ENCODE data around the gene ARG1. TPM values are rescaled to one million over a fixed set of nuclear protein-coding genes. Genes with fewer than 3 reads are reported as not detected.
"Not testable (repeated sequence)": the region's sequence is repeated elsewhere in the genome, so short reads cannot be mapped to it uniquely, and the experiment has no call there.

Gene ARG1
- not detected in 2 replicates for total RNA-seq

- DNase-seq (no peak), ATAC-seq (ENCODE audit: low read depth) (no peak)
- CTCF ChIA-PET: no interaction called here
- H3K27ac Mint-ChIP-seq: no peak within 1 kb of the TSS
- TF ChIP-seq, protein P1, sequence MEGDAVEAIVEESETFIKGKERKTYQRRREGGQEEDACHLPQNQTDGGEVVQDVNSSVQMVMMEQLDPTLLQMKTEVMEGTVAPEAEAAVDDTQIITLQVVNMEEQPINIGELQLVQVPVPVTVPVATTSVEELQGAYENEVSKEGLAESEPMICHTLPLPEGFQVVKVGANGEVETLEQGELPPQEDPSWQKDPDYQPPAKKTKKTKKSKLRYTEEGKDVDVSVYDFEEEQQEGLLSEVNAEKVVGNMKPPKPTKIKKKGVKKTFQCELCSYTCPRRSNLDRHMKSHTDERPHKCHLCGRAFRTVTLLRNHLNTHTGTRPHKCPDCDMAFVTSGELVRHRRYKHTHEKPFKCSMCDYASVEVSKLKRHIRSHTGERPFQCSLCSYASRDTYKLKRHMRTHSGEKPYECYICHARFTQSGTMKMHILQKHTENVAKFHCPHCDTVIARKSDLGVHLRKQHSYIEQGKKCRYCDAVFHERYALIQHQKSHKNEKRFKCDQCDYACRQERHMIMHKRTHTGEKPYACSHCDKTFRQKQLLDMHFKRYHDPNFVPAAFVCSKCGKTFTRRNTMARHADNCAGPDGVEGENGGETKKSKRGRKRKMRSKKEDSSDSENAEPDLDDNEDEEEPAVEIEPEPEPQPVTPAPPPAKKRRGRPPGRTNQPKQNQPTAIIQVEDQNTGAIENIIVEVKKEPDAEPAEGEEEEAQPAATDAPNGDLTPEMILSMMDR (IDR thresholded peaks at IDR 0.05): no peak
- POLR2A ChIA-PET: no interaction called here
- H3K36me3 Mint-ChIP-seq (ENCODE audit: low read depth): peaks cover 44% of the 10 kb centered on the region
- intact Hi-C loops (cut with micrococcal nuclease): no loop called here
- H3K27me3 Mint-ChIP-seq: no peaks in the 10 kb centered on the region
- H3K4me3 Mint-ChIP-seq: no peak within 1 kb of the TSS
- H3K9me3 Mint-ChIP-seq: no peaks in the 10 kb centered on the region
- no peaks in the 10 kb centered on the region for H3K4me1 Mint-ChIP-seq
Observed at GRCh38 chr6:131572686-131573415, at the start of gene ARG1. TSS of gene ARG1 (plus strand) at chr6:131573226. CDS start at chr6:131573283, 57 bp downstream.

DNA sequence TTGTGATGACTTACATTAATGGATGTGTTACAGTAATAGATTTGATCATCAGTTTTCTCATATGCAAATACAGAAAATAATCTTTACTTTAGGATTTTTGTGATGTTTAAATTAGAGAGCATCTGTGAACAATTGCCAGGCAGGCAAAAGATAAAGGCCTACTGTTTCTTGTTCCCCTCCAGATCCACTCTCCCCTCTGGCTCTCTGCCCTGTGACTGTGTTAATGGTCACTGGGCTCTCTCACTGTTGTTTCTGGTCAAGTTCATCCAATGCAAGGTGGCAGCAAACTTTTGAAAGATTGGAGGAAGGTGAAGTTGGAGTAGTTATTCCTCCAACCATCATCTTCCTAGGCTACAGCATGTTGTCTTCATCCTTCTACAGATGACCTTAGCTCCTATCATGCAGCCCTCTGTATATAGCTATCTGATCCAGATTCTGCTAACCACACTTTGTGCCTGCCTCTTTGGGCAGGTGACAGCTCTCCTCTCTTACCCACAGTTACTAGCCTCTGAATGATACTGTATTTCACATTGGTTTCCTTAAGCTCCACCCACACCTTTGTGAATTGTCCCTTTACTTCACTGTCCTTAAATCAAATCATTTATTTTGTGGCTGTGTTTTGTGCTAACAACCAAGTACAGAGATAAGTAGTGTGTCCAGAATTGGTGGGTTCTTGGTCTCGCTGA is 48.9 kb upstream of the ARG1 start:
- H3K36me3 Mint-ChIP-seq (ENCODE audit: low read depth): no peaks in the 10 kb centered on the region
- TF ChIP-seq, protein P1 (IDR thresholded peaks at IDR 0.05): no peak
- ChIA-PET CTCF (interaction anchor here (0.7 to 1.2 kb wide), 2 partner anchors 9 to 10 kb away, joined by 3 read pairs; no protein-coding TSS in a partner anchor), POLR2A (no interaction called here)
- ATAC-seq (ENCODE audit: low read depth): no peak
- no peak overlapping the region for H3K4me3 Mint-ChIP-seq
- H3K27ac Mint-ChIP-seq: no peak overlapping the region
- peaks cover 2% of the 10 kb centered on the region for H3K9me3 Mint-ChIP-seq
- no peaks in the 10 kb centered on the region for H3K4me1 Mint-ChIP-seq
- peaks cover 3% of the 10 kb centered on the region for H3K27me3 Mint-ChIP-seq
- intact Hi-C loops (cut with micrococcal nuclease): no loop called here
- no peak for DNase-seq

DNA sequence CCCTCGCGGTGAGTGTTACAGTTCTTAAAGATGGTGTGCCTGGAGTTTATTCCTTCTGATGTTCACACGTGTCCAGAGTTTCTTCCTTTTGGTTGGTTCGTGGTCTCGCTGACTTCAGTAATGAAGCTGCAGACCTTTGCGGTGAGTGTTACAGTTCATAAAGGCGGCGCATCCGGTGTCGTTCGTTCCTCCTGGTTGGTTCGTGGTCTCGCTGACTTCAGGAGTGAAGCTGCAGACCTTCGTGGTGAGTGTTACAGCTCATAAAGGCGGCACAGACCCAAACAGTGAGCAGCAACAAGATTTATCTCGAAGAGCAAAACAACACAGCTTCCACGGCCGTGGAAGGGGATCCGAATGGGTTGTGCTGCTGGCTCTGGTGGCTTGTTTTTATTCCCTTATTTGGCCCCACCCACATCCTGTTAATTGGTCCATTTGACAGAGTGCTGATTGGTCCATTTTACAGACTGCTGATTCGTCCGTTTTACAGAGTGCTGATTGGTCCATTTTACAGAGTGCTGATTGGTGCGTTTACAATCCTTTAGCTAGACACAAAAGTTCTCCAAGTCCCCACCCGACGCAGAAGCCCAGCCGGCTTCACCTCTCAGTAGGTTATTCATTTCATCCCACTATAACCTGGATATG is 48.2 kb upstream of the ARG1 start:
- H3K27me3 Mint-ChIP-seq: no peaks in the 10 kb centered on the region
- CTCF ChIA-PET: interaction anchor here (0.7 to 1.2 kb wide), 2 partner anchors 8 to 9 kb away, joined by 3 read pairs; no protein-coding TSS in a partner anchor
- no peak for ATAC-seq (ENCODE audit: low read depth)
- POLR2A ChIA-PET: no interaction called here
- no peak overlapping the region for H3K27ac Mint-ChIP-seq
- intact Hi-C loops (cut with micrococcal nuclease): no loop called here
- H3K36me3 Mint-ChIP-seq (ENCODE audit: low read depth): no peaks in the 10 kb centered on the region
- no peak overlapping the region for H3K4me3 Mint-ChIP-seq
- DNase-seq: no peak
- H3K4me1 Mint-ChIP-seq: no peaks in the 10 kb centered on the region
- peaks cover 2% of the 10 kb centered on the region for H3K9me3 Mint-ChIP-seq
- TF ChIP-seq, protein P1 (IDR thresholded peaks at IDR 0.05): no peak

DNA sequence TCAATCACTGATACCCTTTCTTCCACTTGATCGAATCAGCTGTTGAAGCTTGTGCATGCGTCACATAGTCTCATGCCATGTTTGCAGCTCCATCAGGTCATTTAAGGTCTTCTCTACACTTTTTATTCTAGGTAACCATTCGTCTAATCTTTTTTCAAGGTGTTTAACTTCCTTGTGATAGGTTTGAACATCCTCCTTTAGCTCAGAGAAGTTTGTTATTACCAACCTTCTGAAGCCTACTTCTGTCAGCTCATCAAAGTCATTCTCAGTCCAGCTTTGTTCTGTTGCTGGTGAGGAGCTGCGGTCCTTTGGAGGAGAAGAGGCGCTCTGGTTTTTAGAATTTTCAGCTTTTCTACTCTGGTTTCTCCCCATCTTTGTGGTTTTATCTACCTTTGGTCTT is 42.1 kb upstream of the ARG1 start:
- peaks cover 10% of the 10 kb centered on the region for H3K4me1 Mint-ChIP-seq
- H3K36me3 Mint-ChIP-seq (ENCODE audit: low read depth); H3K27me3 Mint-ChIP-seq; DNase-seq; H3K9me3 Mint-ChIP-seq; POLR2A ChIA-PET; ATAC-seq (ENCODE audit: low read depth); H3K27ac Mint-ChIP-seq; intact Hi-C loops (cut with micrococcal nuclease); CTCF ChIA-PET; H3K4me3 Mint-ChIP-seq: not testable (repeated sequence)

- H3K27ac Mint-ChIP-seq; H3K27me3 Mint-ChIP-seq; POLR2A ChIA-PET; intact Hi-C loops (cut with micrococcal nuclease); H3K4me3 Mint-ChIP-seq; H3K36me3 Mint-ChIP-seq (ENCODE audit: low read depth); ATAC-seq (ENCODE audit: low read depth); H3K9me3 Mint-ChIP-seq; DNase-seq: not testable (repeated sequence)
- peaks cover 10% of the 10 kb centered on the region for H3K4me1 Mint-ChIP-seq
- CTCF ChIA-PET: interaction anchor here (4.0 kb wide), 1 partner anchor 333 kb away, joined by 46 read pairs; no protein-coding TSS in a partner anchor
Observed at GRCh38 chr6:131531681-131532080, 41.3 kb upstream of the ARG1 start.
